HepG2 (cell line): Measurements from ENCODE around the gene SEC11A. TPM values are rescaled to one million over a fixed set of nuclear protein-coding genes. Genes with fewer than 3 reads are reported as not detected.
"Not testable (repeated sequence)": the region's sequence is repeated elsewhere in the genome, so short reads cannot be mapped to it uniquely, and the experiment has no call there.

Source experiments
- ATAC-seq: fragments of 200-7000 bp; cut with Tn5 transposase; 3 replicates; pipeline ENCODE4 v1.9.1; 2020; ENCODE audit warnings: mild to moderate bottlenecking, moderate library complexity
- BruUV-seq: library from RNA; stranded (reverse); fragments of 400-500 nt; replicated peaks from 2 replicates; lab custom pipeline; 2021; lab: Mats Ljungman, UMichigan
- CTCF ChIA-PET: fragments of 300-600 bp; formaldehyde crosslinking; extraction: SDS; loops from one replicate; lab custom pipeline; 2021; ENCODE audit warnings: low total read pairs, inconsistent platforms, low intra/inter-chr PET ratio; lab: Yijun Ruan, JAX
- POLR2A ChIA-PET: fragments of 350-600 bp; sonication (Branson Sonifier 250); formaldehyde crosslinking; loops from one replicate; lab custom pipeline; 2020; ENCODE audit warnings: antibody characterized with exemption, inconsistent platforms; lab: Yijun Ruan, JAX
- DNase-seq: peaks from one replicate; pipeline ENCODE4 v3.0.0-alpha.2; 2015; ENCODE audit warnings: low spot score
- FAIRE-seq: peaks from 3 replicates; lab custom pipeline; 2011; peaks lifted over from hg19 to GRCh38; lab: Jason Lieb, UNC
- H2AFZ ChIP-seq: one replicate; pipeline ENCODE4 v1.6.1; 2011; ENCODE audit warnings: low read length, inconsistent platforms
- H3K27ac ChIP-seq: fragments of 300-600 bp; 3 replicates; pipeline ENCODE4 v1.8.0; 2011; ENCODE audit warnings: mixed run types, mild to moderate bottlenecking, mixed read lengths, low read length, inconsistent platforms; ENCODE audit not compliant: insufficient read depth; ENCODE audit errors: extremely low read length
- H3K27me3 ChIP-seq, 2 experiments: fragments of 200-600 bp in 1 of 2; 2 replicates in 1 of 2; 3 replicates in 1 of 2; pipeline versions ENCODE4 v1.6.0 to v1.8.0; 2011; ENCODE audit warnings: low read length in 2 of 2, mild to moderate bottlenecking in 2 of 2, moderate library complexity in 2 of 2, inconsistent platforms in 1 of 2; ENCODE audit not compliant: insufficient read depth in 2 of 2, control insufficient read depth in 1 of 2
- H3K36me3 ChIP-seq, 2 experiments: fragments of 200-600 bp in 1 of 2; replicated peaks in 1 of 2; 2 replicates in 1 of 2; 3 replicates in 1 of 2; pipeline versions ENCODE4 v1.5.1 to v1.8.0; 2011; ENCODE audit warnings: low read length in 2 of 2, inconsistent platforms in 1 of 2; ENCODE audit not compliant: insufficient read depth in 2 of 2, control insufficient read depth in 1 of 2
- H3K4me1 ChIP-seq: 2 replicates; pipeline ENCODE4 v1.5.1; 2012; ENCODE audit warnings: low read length, inconsistent platforms; ENCODE audit not compliant: insufficient read depth
- H3K4me2 ChIP-seq: 2 replicates; pipeline ENCODE4 v1.6.0; 2011; ENCODE audit warnings: low read depth, low read length, inconsistent platforms
- H3K4me3 ChIP-seq, 3 experiments: fragments of 200-600 bp in 1 of 3; sonication (generic), shearing (Covaris generic) in 1 of 3; replicated peaks in 1 of 3; 2 replicates each; pipeline ENCODE4 v1.5.1; 2011 to 2016; ENCODE audit warnings: low read length in 3 of 3, inconsistent platforms in 2 of 3, low read depth in 2 of 3, mild to moderate bottlenecking in 2 of 3, control low read depth in 1 of 3, mixed read lengths in 1 of 3; ENCODE audit not compliant: insufficient read depth in 1 of 3
- H3K79me2 ChIP-seq: one replicate; pipeline ENCODE4 v1.6.1; 2011; ENCODE audit warnings: low read length, inconsistent platforms; ENCODE audit not compliant: insufficient read depth
- H3K9ac ChIP-seq: 2 replicates; pipeline ENCODE4 v1.6.0; 2011; ENCODE audit warnings: mild to moderate bottlenecking, low read depth, low read length, inconsistent platforms; ENCODE audit not compliant: insufficient read depth
- H3K9me3 ChIP-seq: 2 replicates; pipeline ENCODE4 v1.5.1; 2012; ENCODE audit warnings: mild to moderate bottlenecking, low read length
- H4K20me1 ChIP-seq: 2 replicates; pipeline ENCODE4 v1.6.0; 2011; ENCODE audit warnings: inconsistent platforms, mild to moderate bottlenecking, low read length, moderate library complexity; ENCODE audit not compliant: insufficient read depth
- AGO2 ChIP-seq: fragments of 200-400 bp; formaldehyde crosslinking; optimal IDR thresholded peaks from 2 replicates; pipeline ENCODE3; 2017; ENCODE audit warnings: mild to moderate bottlenecking, low read depth, low read length, moderate library complexity
- POLR2G ChIP-seq: fragments of 200-400 bp; formaldehyde crosslinking; IDR thresholded peaks from 2 replicates; pipeline ENCODE4 v1.6.1; 2018; ENCODE audit warnings: mild to moderate bottlenecking, low read depth, low read length, moderate library complexity
- RBFOX2 ChIP-seq: fragments of 200-400 bp; formaldehyde crosslinking; IDR thresholded peaks from 2 replicates; pipeline ENCODE4 v1.6.1; 2017; ENCODE audit warnings: low read depth, mild to moderate bottlenecking, low read length
- ZNF121 ChIP-seq: sonication (generic); formaldehyde crosslinking; IDR thresholded peaks from 2 replicates; pipeline ENCODE4 v1.5.0; 2020; ENCODE audit warnings: mild to moderate bottlenecking, missing genetic modification reagents
- WGBS: methylation state at CpG from one replicate; pipeline ENCODE4 v1.1.6; 2017; ENCODE audit warnings: low lambda C conversion rate; 5-methylcytosine and 5-hydroxymethylcytosine counted together
- in situ Hi-C: cut with HindIII; loops from 2 replicates; pipeline ENCODE4 v1.10.0; 2017; ENCODE audit warnings: low pct_unique_long_range_greater_than_20kb; ENCODE audit not compliant: extremely low pct_ligation_motif_present
- intact Hi-C: fragments of 100-400 bp; cut with micrococcal nuclease; formaldehyde crosslinking; loops from one replicate; pipeline ENCODE4 v1.10.0; 2022; ENCODE audit not compliant: unreplicated experiment
- polyA plus RNA-seq, 8 experiments: library from polyadenylated mRNA; depleted of rRNA in 3 of 8; stranded (reverse) in 7 of 8; unstranded in 1 of 8; fragments of >200 nt; fragmentation: Illumina TruSeq in 4 of 8; extraction: Trizol in 4 of 8; gene quantifications; 2 replicates each; pipeline versions ENCODE4 v1.2.1 to v1.2.3, GENCODE V29; 2011 to 2016; ENCODE audit warnings: low read depth in 4 of 8, missing spikeins in 1 of 8, mixed read lengths in 1 of 8; ENCODE audit not compliant: insufficient read depth in 1 of 8
- total RNA-seq, 5 experiments: library from RNA; depleted of rRNA; stranded (reverse); fragments of >200 nt; fragmentation: Illumina TruSeq; extraction: Trizol; gene quantifications; 2 replicates each; pipeline ENCODE4 v1.2.3, GENCODE V29; 2016; ENCODE audit warnings: low read depth in 1 of 5

The SEC11A gene
- total and polyA plus RNA-seq, 2 of the 13 experiments (the other 11 are each of a cell fraction or from before 2014, with no cell fraction given) = 141 to 230 TPM

- FAIRE-seq, H2AFZ ChIP-seq, ATAC-seq, intact Hi-C loops, H3K9me3 ChIP-seq, H3K4me3 ChIP-seq, H3K4me1 ChIP-seq, H3K4me2 ChIP-seq, H3K9ac ChIP-seq, in situ Hi-C loops, H3K27ac ChIP-seq, H3K27me3 ChIP-seq, DNase-seq, H3K79me2 ChIP-seq, CTCF ChIA-PET, H4K20me1 ChIP-seq: not testable (repeated sequence)
- BruUV-seq = TSS peak; percentile 18
- H3K36me3 ChIP-seq = peaks cover 25 to 64% of the 10 kb centered on the region in 2 experiments
- TF ChIP-seq POLR2G (0 out of 2 replicates have a peak, but pooled peaks have one; percentile 13), AGO2 (peak; percentile 1), RBFOX2 (0 out of 2 replicates have a peak, but pooled peaks have one; percentile 24), ZNF121 (CRISPR knock-in tag) (peak; percentile 83)
- WGBS = 69% methylated on average over 2 of the region's 2 CpGs
- POLR2A ChIA-PET = interaction anchor here (0.7 to 7.5 kb wide), 5 partner anchors 8 to 37 kb away, joined by 3 to 45 read pairs (median 4); partner anchors contain the start of gene WDR73
Observed at GRCh38 chr15:84642640-84643039, 73.3 kb downstream of the SEC11A start.

DNA sequence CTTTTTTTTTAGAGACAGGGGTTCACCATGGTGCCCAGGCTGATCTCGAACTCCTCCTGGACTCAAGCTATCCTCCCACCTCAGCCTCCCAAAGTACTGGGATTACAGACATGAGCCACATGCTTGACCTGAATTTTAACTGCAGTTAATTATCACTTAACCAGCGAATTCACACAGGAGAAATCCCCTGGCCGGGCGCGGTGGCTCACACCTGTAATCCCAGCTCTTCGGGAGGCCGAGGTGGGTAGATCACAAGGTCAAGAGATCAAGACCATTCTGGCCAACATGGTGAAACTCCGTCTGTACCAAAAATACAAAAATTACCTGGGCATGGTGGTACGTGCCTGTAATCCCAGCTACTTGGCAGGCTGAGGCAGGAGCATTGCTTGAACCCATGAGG, 74.1 kb downstream of the SEC11A start:
- ATAC-seq = not testable (repeated sequence)
- 95% methylated on average over 9 of the region's 9 CpGs for WGBS

More for the DNA sequence above, 74.1 kb downstream of the SEC11A start:
- H3K9ac ChIP-seq, intact Hi-C loops, H2AFZ ChIP-seq, H3K4me1 ChIP-seq, BruUV-seq, H4K20me1 ChIP-seq, H3K79me2 ChIP-seq, CTCF ChIA-PET, H3K4me3 ChIP-seq, H3K4me2 ChIP-seq, in situ Hi-C loops, H3K27ac ChIP-seq, H3K9me3 ChIP-seq, H3K27me3 ChIP-seq, FAIRE-seq, DNase-seq: not testable (repeated sequence)
- POLR2A ChIA-PET = interaction anchor here (1.0 to 7.5 kb wide), 3 partner anchors 10 to 36 kb away, joined by 3 to 45 read pairs (median 4); partner anchors contain the start of gene WDR73
- H3K36me3 ChIP-seq = peaks cover 23 to 58% of the 10 kb centered on the region in 2 experiments
